RWPE1 (cell line): ENCODE measurements around the gene LIN7A.

Experiments
- CTCF ChIA-PET: fragments of 350-600 bp; sonication (Branson Sonifier 250); formaldehyde crosslinking; extraction: SDS; loops from one replicate; lab custom pipeline; 2021; lab: Yijun Ruan, JAX
- POLR2A ChIA-PET: fragments of 400-600 bp; formaldehyde crosslinking; extraction: SDS; loops from one replicate; lab custom pipeline; 2020; ENCODE audit warnings: antibody characterized with exemption; ENCODE audit not compliant: low non-redundant PET; lab: Yijun Ruan, JAX
- DNase-seq: peaks from one replicate; pipeline ENCODE4 v3.0.0; 2012; ENCODE audit warnings: low spot score
- H3K27ac ChIP-seq: fragments of 450-650 bp; 2 replicates; pipeline ENCODE4 v1.5.1; 2017
- CTCF ChIP-seq: fragments of 450-650 bp; conservative IDR thresholded peaks from 2 replicates; pipeline ENCODE4 v1.5.1; 2017; ENCODE audit warnings: low read depth, mild to moderate bottlenecking

Gene LIN7A

DNA sequence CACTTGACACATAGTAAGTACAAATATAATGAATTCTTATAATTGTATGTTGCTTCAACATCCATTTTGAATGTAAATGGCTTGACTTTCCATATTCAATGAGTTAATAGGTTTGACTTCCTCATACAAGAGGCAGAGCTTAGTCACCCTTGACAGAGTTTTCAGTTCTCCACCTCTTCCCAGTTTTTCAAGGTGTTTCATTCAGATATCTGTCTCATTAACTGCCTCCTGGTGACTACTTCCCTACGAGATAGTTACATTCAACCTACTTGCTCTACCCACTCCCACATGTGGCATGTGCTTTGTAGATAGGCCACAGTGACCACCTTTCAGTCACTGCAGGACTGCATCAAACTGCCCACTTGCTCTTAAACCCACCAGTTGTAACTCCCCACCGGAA lies 161.0 kb downstream of the LIN7A start:
- CTCF ChIA-PET: interaction anchor here (0.5 to 0.6 kb wide), 2 partner anchors 123 to 363 kb away, joined by 3 to 4 read pairs; no protein-coding TSS in a partner anchor
- POLR2A ChIA-PET: no interaction called here
- no peak for TF ChIP-seq CTCF
- H3K27ac ChIP-seq: no peak overlapping the region
- DNase-seq: no peak

DNA sequence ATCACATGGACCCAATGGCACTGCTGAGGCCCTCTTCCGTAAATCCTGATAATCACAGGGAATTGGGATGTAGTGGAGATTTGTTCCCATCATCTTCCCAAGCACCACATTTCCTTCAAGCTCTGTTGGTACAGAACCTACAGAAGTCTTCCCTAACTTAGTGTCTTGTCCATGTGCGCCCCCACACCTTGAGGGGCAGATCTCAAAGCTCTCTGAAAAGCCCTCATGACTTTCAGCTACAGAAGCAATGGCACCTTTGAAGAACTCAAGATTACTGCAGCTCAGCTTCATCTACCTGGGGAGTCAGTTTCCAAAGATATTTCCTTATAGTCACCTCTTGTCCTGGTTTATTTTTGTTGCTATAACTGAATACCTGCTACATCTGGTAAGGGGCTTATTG lies 166.8 kb downstream of the LIN7A start:
- no peak for DNase-seq
- ChIA-PET POLR2A (no interaction called here), CTCF (no interaction called here)
- TF ChIP-seq CTCF: no peak
- H3K27ac ChIP-seq: no peak overlapping the region

GRCh38 chr12:80769553-80770140 lies 168.1 kb downstream of the LIN7A start:
- no peak for TF ChIP-seq CTCF

GRCh38 chr12:80766897-80767296 lies 170.8 kb downstream of the LIN7A start:
- CTCF ChIA-PET: no interaction called here
- no peak for DNase-seq
- H3K27ac ChIP-seq: no peak overlapping the region
- TF ChIP-seq CTCF: no peak
- POLR2A ChIA-PET: no interaction called here

More at GRCh38 chr12:80769553-80770140, 168.1 kb downstream of the LIN7A start:
- CTCF ChIA-PET: no interaction called here
- POLR2A ChIA-PET: no interaction called here
- H3K27ac ChIP-seq: no peak overlapping the region
- DNase-seq: no peak

DNA sequence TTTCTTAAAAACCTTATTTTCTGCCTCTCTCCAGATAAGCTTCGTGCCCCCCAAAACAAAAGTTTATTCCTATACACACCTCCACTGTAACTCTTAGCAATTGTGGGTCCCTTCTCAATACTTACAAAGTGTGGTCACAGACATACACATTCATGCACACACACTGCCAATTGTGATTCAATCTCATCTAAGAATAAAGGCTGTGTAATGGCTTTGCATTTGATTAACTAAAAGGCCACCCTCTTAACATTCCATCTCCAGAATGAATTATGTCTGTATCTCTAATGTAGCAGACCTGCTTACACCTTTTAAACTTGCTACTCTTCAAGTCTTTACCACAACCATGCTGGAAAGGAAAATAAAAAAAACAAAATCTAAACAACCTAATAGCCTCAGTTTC lies 171.5 kb downstream of the LIN7A start:
- CTCF ChIA-PET: no interaction called here
- no peak for DNase-seq
- POLR2A ChIA-PET: no interaction called here
- no peak for TF ChIP-seq CTCF
- H3K27ac ChIP-seq: no peak overlapping the region

DNA sequence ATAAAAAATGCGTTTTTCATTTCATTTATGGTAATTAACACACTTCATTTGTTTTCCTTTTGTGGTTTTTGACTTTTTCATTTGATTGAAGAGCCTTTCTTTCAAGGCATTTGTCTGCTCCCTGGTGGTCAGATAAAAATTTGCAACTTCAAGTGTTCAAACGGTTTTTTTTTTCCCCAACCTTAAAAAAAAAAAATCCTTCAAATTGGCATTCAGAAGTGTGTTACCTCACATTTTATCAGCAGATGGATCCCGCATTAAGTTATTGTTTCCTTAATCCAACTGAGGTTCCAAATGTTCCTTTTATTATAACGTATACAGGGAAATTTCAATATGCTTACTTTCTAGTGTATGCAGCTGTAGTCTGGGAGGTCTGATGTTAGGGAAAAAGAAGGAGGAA lies 173.9 kb downstream of the LIN7A start:
- no peak for DNase-seq
- peak; percentile 57 for TF ChIP-seq CTCF
- POLR2A ChIA-PET: no interaction called here
- H3K27ac ChIP-seq: no peak overlapping the region
- CTCF ChIA-PET: interaction anchor here (0.7 kb wide), 2 partner anchors 69 to 1312 kb away, joined by 3 to 4 read pairs; no protein-coding TSS in a partner anchor
